Astrocyte of the spinal cord (primary cell): ENCODE results near the gene SPNS1.

Experiments
- DNase-seq: peaks from one replicate; pipeline ENCODE4 v3.0.0; 2011; ENCODE audit warnings: low read depth, low spot score
- H3K4me3 ChIP-seq: 2 replicates; pipeline ENCODE4 v1.5.1; 2011; ENCODE audit warnings: low read depth, mild to moderate bottlenecking, low read length, moderate library complexity
- CTCF ChIP-seq: IDR thresholded peaks from 2 replicates; pipeline ENCODE4 v1.5.1; 2012; ENCODE audit warnings: low read depth, mild to moderate bottlenecking, low read length, inconsistent platforms
- in situ Hi-C: cut with HindIII; loops from 2 replicates; pipeline ENCODE4 v1.10.0; 2017; ENCODE audit warnings: low sequenced_read_pairs

The SPNS1 gene

DNA sequence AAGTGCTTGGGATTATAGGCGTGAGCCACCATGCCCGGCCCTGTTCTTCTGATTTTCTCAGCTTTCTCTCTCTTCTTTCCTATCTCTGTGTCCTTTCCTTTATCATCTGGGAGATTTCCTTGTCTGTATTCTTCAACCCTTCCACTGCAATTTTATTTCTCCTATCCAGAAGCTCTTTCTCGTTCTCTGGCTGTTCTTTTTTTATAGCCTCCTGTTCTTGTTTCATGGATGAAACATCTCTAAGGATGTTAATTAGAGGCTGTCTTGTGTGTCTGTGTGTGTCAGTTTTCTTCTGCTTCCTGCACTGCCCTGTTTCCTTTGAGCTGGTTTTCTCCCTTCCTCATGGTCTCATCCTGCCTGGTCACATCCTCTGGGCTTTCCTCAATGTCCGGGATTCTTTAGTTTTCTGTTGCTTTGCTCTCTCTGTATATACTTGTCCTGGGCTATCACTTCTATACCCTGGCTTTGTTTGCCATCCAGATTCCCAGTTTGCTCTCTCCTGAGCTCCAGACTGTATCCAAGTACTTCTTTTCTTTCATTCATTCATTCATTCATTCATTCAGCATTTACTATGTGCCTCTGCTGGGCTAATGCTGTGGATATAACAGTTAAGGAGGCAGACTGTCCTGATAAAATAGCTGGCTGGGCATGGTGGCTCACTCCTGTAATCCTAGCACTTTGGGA is 12.7 kb downstream of the SPNS1 start:
- no peak for TF ChIP-seq CTCF
- in situ Hi-C loops: no loop called here
- no peak for DNase-seq
- no peak overlapping the region for H3K4me3 ChIP-seq

DNA sequence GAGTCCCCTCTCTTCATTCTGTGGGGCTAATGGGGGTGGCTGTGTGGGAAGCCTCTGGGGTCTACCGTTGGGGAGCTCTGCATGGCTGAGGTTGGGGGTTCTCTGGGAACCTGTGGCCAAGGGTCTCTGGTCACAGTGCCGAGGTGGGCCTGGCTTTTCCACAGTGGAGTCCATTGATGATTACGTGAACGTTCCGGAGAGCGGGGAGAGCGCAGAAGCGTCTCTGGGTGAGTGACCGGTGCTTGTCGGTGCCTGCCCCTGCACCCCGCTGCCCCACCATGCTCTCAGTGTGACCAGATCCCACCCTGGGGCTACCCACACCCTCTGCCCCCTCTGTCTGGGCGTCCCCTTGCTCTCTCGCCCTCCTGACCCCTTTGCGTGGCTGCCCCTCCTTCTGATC is 14.8 kb downstream of the SPNS1 start:
- H3K4me3 ChIP-seq: no peak overlapping the region
- DNase-seq: no peak
- in situ Hi-C loops: no loop called here
- TF ChIP-seq CTCF: no peak

- no peak for TF ChIP-seq CTCF
- no peak overlapping the region for H3K4me3 ChIP-seq
- DNase-seq: no peak
- in situ Hi-C loops: no loop called here
Observed at GRCh38 chr16:28990375-28991040, 15.9 kb downstream of the SPNS1 start.

GRCh38 chr16:28991687-28992086 is 17.1 kb downstream of the SPNS1 start:
- in situ Hi-C loops: no loop called here
- no peak for DNase-seq
- no peak for TF ChIP-seq CTCF
- no peak overlapping the region for H3K4me3 ChIP-seq

GRCh38 chr16:28992496-28992895 is 17.9 kb downstream of the SPNS1 start:
- TF ChIP-seq CTCF: no peak

GRCh38 chr16:28998837-28999236 is 24.3 kb downstream of the SPNS1 start:
- no peak for TF ChIP-seq CTCF
- DNase-seq: no peak
- no peak overlapping the region for H3K4me3 ChIP-seq
- in situ Hi-C loops: no loop called here

More at GRCh38 chr16:28992496-28992895, 17.9 kb downstream of the SPNS1 start:
- H3K4me3 ChIP-seq: no peak overlapping the region
- in situ Hi-C loops: no loop called here
- no peak for DNase-seq
